Measurements from ENCODE around the gene PACSIN1.
"Not testable (repeated sequence)": the region's sequence is repeated elsewhere in the genome, so short reads cannot be mapped to it uniquely, and the experiment has no call there.

PACSIN1 gene

GRCh38 chr6:34457742-34458735 lies 7.8 kb upstream of the PACSIN1 start:
- DNase-seq (ENCODE audit: low read depth in 3 of 3): no peak

DNA sequence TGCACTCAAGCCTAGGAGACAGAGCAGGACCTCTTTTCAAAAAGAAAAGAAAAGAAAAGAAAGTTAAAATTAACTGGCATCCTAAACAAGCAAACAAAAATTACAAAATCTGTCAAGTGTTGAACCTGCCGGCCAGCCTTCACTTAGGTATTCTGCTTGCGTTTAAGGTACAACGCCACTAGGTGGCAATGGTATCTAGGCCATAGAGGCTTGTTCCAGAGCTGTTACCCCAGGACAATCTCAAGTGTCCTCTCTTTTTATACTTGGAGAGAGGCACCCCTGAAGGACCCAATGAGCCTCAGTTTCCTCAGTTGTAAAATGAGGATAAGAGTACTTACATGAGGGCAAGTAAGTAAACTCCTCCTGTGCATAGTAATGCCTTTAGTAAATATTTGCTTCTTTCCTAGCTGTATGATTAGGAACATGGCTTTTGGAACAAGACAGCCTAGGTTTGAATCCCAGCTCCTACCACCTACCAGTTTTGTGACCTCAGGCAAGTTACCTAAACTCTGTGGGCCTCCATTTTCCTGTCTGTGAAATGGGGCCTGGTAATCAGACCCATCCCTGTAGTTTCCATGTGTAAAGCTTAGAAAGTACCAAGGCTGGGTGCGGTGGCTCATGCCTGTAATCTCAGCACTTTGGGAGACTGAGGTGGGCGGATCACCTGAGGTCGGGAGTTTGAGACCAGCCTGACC lies 5.8 kb upstream of the PACSIN1 start:
- peak in 2 of 3 experiments; percentile 21 to 41 for DNase-seq (ENCODE audit: low read depth in 3 of 3)

- DNase-seq (ENCODE audit: low read depth in 3 of 3): no peak
These were observed 4.9 kb upstream of the PACSIN1 start for GRCh38 chr6:34460796-34461507.

DNA sequence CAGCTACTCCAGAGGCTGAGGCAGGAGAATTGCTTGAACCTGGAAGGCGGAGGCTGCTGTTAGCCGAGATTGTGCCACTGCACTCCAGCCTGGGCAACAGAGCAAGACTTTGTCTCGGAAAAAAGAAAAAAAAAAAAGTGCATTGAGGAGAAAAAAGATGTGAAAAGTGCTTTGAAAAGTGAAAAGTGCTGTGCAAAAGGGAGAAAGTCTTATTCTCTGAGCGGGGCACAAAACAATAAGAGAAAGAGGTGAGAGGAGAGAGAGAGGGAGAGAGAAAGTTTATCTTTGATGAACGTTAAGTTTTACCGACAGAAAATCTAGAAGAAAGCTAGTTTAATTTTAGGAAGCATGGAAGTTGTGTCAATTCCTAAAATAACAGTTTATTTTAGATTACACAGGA lies 3.9 kb upstream of the PACSIN1 start:
- no peak for DNase-seq (ENCODE audit: low read depth in 3 of 3)

- DNase-seq (ENCODE audit: low read depth in 3 of 3): no peak
These were observed 3.3 kb upstream of the PACSIN1 start for GRCh38 chr6:34462551-34462971.

- no peak for DNase-seq (ENCODE audit: low read depth in 3 of 3)
These were observed 2.6 kb upstream of the PACSIN1 start for GRCh38 chr6:34463299-34463698.

DNA sequence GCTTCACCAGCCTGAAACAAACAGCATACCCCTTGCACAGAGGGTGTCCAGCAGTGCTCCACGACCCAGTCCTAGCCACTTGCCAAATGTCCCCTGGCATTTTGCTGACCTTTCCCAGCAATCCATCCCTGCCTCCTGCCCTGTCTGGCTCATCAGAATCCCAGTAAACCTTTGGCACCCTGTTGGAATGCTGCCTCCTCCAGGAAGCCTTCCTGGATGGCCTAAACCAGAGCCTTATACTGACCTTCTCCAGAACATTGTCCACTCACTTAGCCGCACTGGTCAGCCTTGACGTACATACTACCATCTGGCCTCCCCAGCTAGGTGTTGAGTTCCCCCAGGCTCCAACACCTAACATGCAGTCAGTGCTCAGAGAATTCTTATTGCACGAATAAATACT lies 2.0 kb upstream of the PACSIN1 start:
- no peak for DNase-seq (ENCODE audit: low read depth in 3 of 3)

- no peak for DNase-seq (ENCODE audit: low read depth in 3 of 3)
These were observed 638 bp downstream of the PACSIN1 start for GRCh38 chr6:34466242-34467185.

- DNase-seq (ENCODE audit: low read depth in 3 of 3): no peak
These were observed 2.6 kb downstream of the PACSIN1 start for GRCh38 chr6:34468378-34468892.

- no peak for DNase-seq (ENCODE audit: low read depth in 3 of 3)
These were observed 3.6 kb downstream of the PACSIN1 start for GRCh38 chr6:34469499-34469898.

- no peak for DNase-seq (ENCODE audit: low read depth in 3 of 3)
These were observed 6.5 kb downstream of the PACSIN1 start for GRCh38 chr6:34472425-34472824.

GRCh38 chr6:34473967-34474366 lies 8.1 kb downstream of the PACSIN1 start:
- no peak for DNase-seq (ENCODE audit: low read depth in 3 of 3)

- no peak for DNase-seq (ENCODE audit: low read depth in 3 of 3)
These were observed 8.9 kb downstream of the PACSIN1 start for GRCh38 chr6:34474754-34475153.

- no peak for DNase-seq (ENCODE audit: low read depth in 3 of 3)
These were observed 9.4 kb downstream of the PACSIN1 start for GRCh38 chr6:34475238-34475682.

DNA sequence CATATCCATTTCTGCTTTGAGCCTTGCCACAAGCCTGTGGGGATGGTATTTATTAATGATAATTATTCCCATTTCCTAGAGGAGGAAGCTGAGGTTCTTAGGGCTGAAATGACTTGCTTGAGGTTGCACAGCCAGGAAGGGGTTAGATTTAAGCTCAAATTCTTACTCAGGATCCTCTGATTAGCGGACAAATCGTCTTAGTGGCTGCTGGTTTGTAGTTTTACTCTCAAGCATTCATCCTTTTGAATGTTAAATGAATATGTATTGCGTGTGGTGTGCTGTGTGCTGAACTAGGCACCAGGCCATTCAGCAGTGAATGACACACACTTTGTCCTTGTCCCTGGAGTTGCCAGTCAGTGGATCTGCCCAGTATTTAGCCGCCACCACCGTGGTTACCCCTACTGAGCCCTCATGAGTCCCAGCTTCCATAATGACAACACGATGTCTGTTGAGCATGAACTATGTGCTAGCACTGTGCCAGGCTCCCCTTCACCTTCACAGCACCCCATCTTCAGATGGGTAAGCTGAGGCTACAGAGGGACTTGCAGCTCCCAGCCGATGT lies 10.0 kb downstream of the PACSIN1 start:
- DNase-seq (ENCODE audit: low read depth in 3 of 3): no peak

DNA sequence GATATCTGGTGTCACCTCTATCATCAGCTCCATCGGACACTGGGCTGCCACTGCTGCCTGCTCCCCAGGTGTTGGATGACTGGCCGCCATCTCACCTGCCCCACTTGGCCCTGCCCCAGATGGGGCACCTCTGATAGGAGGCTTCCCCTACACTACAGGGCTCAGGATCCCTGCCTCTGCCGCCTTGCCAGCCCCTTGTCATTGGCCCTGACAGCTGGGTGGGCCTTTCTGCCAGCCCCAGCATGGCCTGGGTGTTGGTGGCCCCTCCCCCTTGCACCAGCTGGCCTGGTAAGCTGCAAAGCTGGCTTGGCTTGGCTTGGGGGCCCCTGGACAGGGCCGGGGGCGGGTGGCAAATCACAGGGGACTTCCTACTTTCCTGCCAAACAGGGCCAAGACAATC lies 10.6 kb downstream of the PACSIN1 start:
- no peak for DNase-seq (ENCODE audit: low read depth in 3 of 3)

DNA sequence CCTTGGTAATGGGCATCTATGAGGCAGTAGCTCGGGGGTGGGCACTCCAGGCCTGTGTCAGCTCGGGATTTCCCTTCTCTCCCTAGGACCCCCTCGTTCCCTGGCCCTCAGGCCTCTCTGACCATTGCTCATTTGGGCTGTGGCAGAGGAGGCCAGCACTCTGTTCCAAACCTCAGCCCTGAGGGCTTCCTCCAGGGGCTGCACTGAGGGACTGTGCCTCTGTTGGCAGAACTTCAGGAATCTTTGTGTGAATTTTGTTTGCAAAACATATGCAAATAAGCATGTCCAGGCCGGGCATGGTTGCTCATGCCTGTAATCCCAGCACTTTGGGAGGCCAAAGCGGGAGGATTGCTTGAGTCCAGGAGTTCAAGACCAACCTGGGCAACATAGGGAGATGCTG lies 11.0 kb downstream of the PACSIN1 start:
- DNase-seq (ENCODE audit: low read depth in 3 of 3): no peak

- DNase-seq (ENCODE audit: low read depth in 3 of 3): no peak
These were observed 12.9 kb downstream of the PACSIN1 start for GRCh38 chr6:34478796-34479195.

- not testable (repeated sequence) for DNase-seq (ENCODE audit: low read depth in 3 of 3)
These were observed 17.9 kb downstream of the PACSIN1 start for GRCh38 chr6:34483781-34484180.

- no peak for DNase-seq (ENCODE audit: low read depth in 3 of 3)
These were observed 18.5 kb downstream of the PACSIN1 start for GRCh38 chr6:34484391-34484790.

Data from stimulated activated CD4-positive, alpha-beta T cell treated with anti-CD3 and anti-CD28 coated beads, TNF-alpha, amount 100 ng/mL, for 4 hours (primary cell).